Mucosa of rectum (tissue), 2 donors: ENCODE measurements around the gene PCDH9.

Experiments
- H3K27ac ChIP-seq, 2 donors: one replicate each; pipeline ENCODE4 v1.7.0; 2013; ENCODE audit warnings: inconsistent platforms in 2 of 2, low read depth in 2 of 2, low read length in 2 of 2
- H3K27me3 ChIP-seq, 2 donors: one replicate each; pipeline ENCODE4 v1.7.0; 2013; ENCODE audit warnings: low read length in 2 of 2; ENCODE audit not compliant: control insufficient read depth in 2 of 2, insufficient read depth in 2 of 2
- H3K36me3 ChIP-seq, 2 donors: one replicate each; pipeline ENCODE4 v1.7.0; 2013; ENCODE audit warnings: low read length in 2 of 2; ENCODE audit not compliant: control insufficient read depth in 2 of 2, insufficient read depth in 2 of 2
- H3K4me1 ChIP-seq, 2 donors: one replicate each; pipeline ENCODE4 v1.7.0; 2013; ENCODE audit warnings: low read length in 2 of 2, mild to moderate bottlenecking in 1 of 2; ENCODE audit not compliant: control insufficient read depth in 2 of 2, insufficient read depth in 2 of 2
- H3K4me3 ChIP-seq, 2 donors: one replicate each; pipeline ENCODE4 v1.7.0; 2013; ENCODE audit warnings: low read length in 2 of 2
- H3K9ac ChIP-seq, 2 donors: one replicate each; pipeline ENCODE4 v1.7.0; 2013; ENCODE audit warnings: low read length in 2 of 2, low read depth in 1 of 2, mild to moderate bottlenecking in 1 of 2
- H3K9me3 ChIP-seq, 2 donors: one replicate each; pipeline ENCODE4 v1.7.0; 2013; ENCODE audit warnings: low read length in 2 of 2; ENCODE audit not compliant: control insufficient read depth in 2 of 2
- donor health status: healthy.
- donor health status: Normal muscosa, but diverticular disease.

Gene PCDH9

GRCh38 chr13:67023130-67023876 lies 206.8 kb downstream of the PCDH9 start:
- no peaks in the 10 kb centered on the region for H3K9me3 ChIP-seq
- no peak overlapping the region for H3K9ac ChIP-seq
- no peak overlapping the region for H3K4me3 ChIP-seq
- H3K4me1 ChIP-seq: no peaks in the 10 kb centered on the region
- no peaks in the 10 kb centered on the region for H3K36me3 ChIP-seq
- no peaks in the 10 kb centered on the region for H3K27me3 ChIP-seq
- H3K27ac ChIP-seq: no peak overlapping the region

GRCh38 chr13:67018775-67019174 lies 211.4 kb downstream of the PCDH9 start:
- Histone ChIP-seq H3K36me3 (no peaks in the 10 kb centered on the region), H3K9ac (no peak overlapping the region), H3K9me3 (no peaks in the 10 kb centered on the region), H3K4me3 (no peak overlapping the region), H3K27me3 (no peaks in the 10 kb centered on the region), H3K4me1 (no peaks in the 10 kb centered on the region), H3K27ac (no peak overlapping the region)

GRCh38 chr13:67017276-67017675 lies 212.9 kb downstream of the PCDH9 start:
- H3K36me3 ChIP-seq: no peaks in the 10 kb centered on the region
- H3K9ac ChIP-seq: no peak overlapping the region
- no peaks in the 10 kb centered on the region for H3K9me3 ChIP-seq
- no peaks in the 10 kb centered on the region for H3K4me1 ChIP-seq
- no peak overlapping the region for H3K4me3 ChIP-seq
- no peaks in the 10 kb centered on the region for H3K27me3 ChIP-seq
- H3K27ac ChIP-seq: no peak overlapping the region

GRCh38 chr13:67015976-67016600 lies 214.0 kb downstream of the PCDH9 start:
- no peaks in the 10 kb centered on the region for H3K9me3 ChIP-seq
- no peaks in the 10 kb centered on the region for H3K36me3 ChIP-seq
- H3K4me3 ChIP-seq: no peak overlapping the region
- H3K9ac ChIP-seq: no peak overlapping the region
- no peaks in the 10 kb centered on the region for H3K4me1 ChIP-seq
- no peaks in the 10 kb centered on the region for H3K27me3 ChIP-seq
- no peak overlapping the region for H3K27ac ChIP-seq

- Histone ChIP-seq H3K27ac (no peak overlapping the region), H3K9me3 (no peaks in the 10 kb centered on the region), H3K36me3 (no peaks in the 10 kb centered on the region), H3K27me3 (no peaks in the 10 kb centered on the region), H3K4me1 (no peaks in the 10 kb centered on the region), H3K9ac (no peak overlapping the region), H3K4me3 (no peak overlapping the region)
Measured at GRCh38 chr13:67014399-67014798, 215.7 kb downstream of the PCDH9 start.

- no peaks in the 10 kb centered on the region for H3K9me3 ChIP-seq
- H3K27me3 ChIP-seq: no peaks in the 10 kb centered on the region
- no peak overlapping the region for H3K9ac ChIP-seq
- H3K36me3 ChIP-seq: no peaks in the 10 kb centered on the region
- no peak overlapping the region for H3K4me3 ChIP-seq
- H3K4me1 ChIP-seq: no peaks in the 10 kb centered on the region
- H3K27ac ChIP-seq: no peak overlapping the region
Measured at GRCh38 chr13:67013709-67014108, 216.4 kb downstream of the PCDH9 start.

- Histone ChIP-seq H3K4me3 (no peak overlapping the region), H3K9me3 (no peaks in the 10 kb centered on the region), H3K4me1 (no peaks in the 10 kb centered on the region)
Measured at GRCh38 chr13:67008075-67008668, 222.0 kb downstream of the PCDH9 start.

GRCh38 chr13:67004511-67004910 lies 225.6 kb downstream of the PCDH9 start:
- no peak overlapping the region for H3K9ac ChIP-seq
- no peaks in the 10 kb centered on the region for H3K36me3 ChIP-seq
- H3K27ac ChIP-seq: no peak overlapping the region
- H3K4me3 ChIP-seq: no peak overlapping the region
- no peaks in the 10 kb centered on the region for H3K9me3 ChIP-seq
- no peaks in the 10 kb centered on the region for H3K4me1 ChIP-seq
- no peaks in the 10 kb centered on the region for H3K27me3 ChIP-seq

More at GRCh38 chr13:67008075-67008668, 222.0 kb downstream of the PCDH9 start:
- no peaks in the 10 kb centered on the region for H3K36me3 ChIP-seq
- H3K27me3 ChIP-seq: no peaks in the 10 kb centered on the region
- H3K27ac ChIP-seq: no peak overlapping the region
- no peak overlapping the region for H3K9ac ChIP-seq

- Histone ChIP-seq H3K9me3 (no peaks in the 10 kb centered on the region), H3K36me3 (no peaks in the 10 kb centered on the region), H3K4me1 (no peaks in the 10 kb centered on the region), H3K27ac (no peak overlapping the region), H3K27me3 (no peaks in the 10 kb centered on the region), H3K4me3 (no peak overlapping the region), H3K9ac (no peak overlapping the region)
Measured at GRCh38 chr13:67003743-67004142, 226.4 kb downstream of the PCDH9 start.

GRCh38 chr13:67001363-67001762 lies 228.8 kb downstream of the PCDH9 start:
- Histone ChIP-seq H3K4me1 (no peaks in the 10 kb centered on the region), H3K9ac (no peak overlapping the region), H3K27me3 (no peaks in the 10 kb centered on the region), H3K9me3 (no peaks in the 10 kb centered on the region), H3K4me3 (no peak overlapping the region), H3K27ac (no peak overlapping the region), H3K36me3 (no peaks in the 10 kb centered on the region)
